Smooth muscle cell (in vitro differentiated cells): Measurements from ENCODE around the gene KCTD8. TPM values are rescaled to one million over a fixed set of nuclear protein-coding genes. Genes with fewer than 3 reads are reported as not detected.

ENCODE experiments used
- DNase-seq: peaks from one replicate; lab custom pipeline; 2025; ENCODE audit not compliant: unreplicated experiment; lab: John Stamatoyannopoulos, UW
- H2AFZ ChIP-seq: fragments of 200-600 bp; sonication (generic); 2 replicates; pipeline ENCODE4 v1.6.0; 2016; ENCODE audit warnings: antibody characterized with exemption, low read depth, mild to moderate bottlenecking
- H3F3A ChIP-seq: fragments of 200-600 bp; sonication (generic); 2 replicates; pipeline ENCODE4 v1.6.0; 2017; ENCODE audit warnings: antibody characterized with exemption, low read depth
- H3K27ac ChIP-seq: fragments of 200-600 bp; sonication (generic); 2 replicates; pipeline ENCODE4 v1.5.1; 2016; ENCODE audit warnings: low read depth, mild to moderate bottlenecking
- H3K27me3 ChIP-seq: fragments of 200-600 bp; sonication (generic); 2 replicates; pipeline ENCODE4 v1.6.1; 2016; ENCODE audit warnings: low read depth, mild to moderate bottlenecking
- H3K36me3 ChIP-seq: fragments of 200-600 bp; sonication (generic); 2 replicates; pipeline ENCODE4 v1.5.1; 2016; ENCODE audit warnings: low read depth
- H3K4me1 ChIP-seq: fragments of 200-600 bp; sonication (generic); 2 replicates; pipeline ENCODE4 v1.5.1; 2016; ENCODE audit warnings: low read depth
- H3K4me2 ChIP-seq: fragments of 200-600 bp; sonication (generic); 2 replicates; pipeline ENCODE4 v1.6.0; 2016; ENCODE audit warnings: mild to moderate bottlenecking
- H3K4me3 ChIP-seq: fragments of 200-600 bp; sonication (generic); 2 replicates; pipeline ENCODE4 v1.5.1; 2016; ENCODE audit warnings: mild to moderate bottlenecking
- H3K79me2 ChIP-seq: fragments of 200-600 bp; sonication (generic); 2 replicates; pipeline ENCODE4 v1.6.0; 2016; ENCODE audit warnings: low read depth, mild to moderate bottlenecking
- H3K9ac ChIP-seq: fragments of 200-600 bp; sonication (generic); 2 replicates; pipeline ENCODE4 v1.6.0; 2016; ENCODE audit warnings: low read depth
- H3K9me3 ChIP-seq: fragments of 200-600 bp; sonication (generic); replicated peaks from 2 replicates; pipeline ENCODE4 v1.5.1; 2016; ENCODE audit warnings: low read depth
- H4K20me1 ChIP-seq: fragments of 200-600 bp; sonication (generic); 2 replicates; pipeline ENCODE4 v1.6.0; 2016; ENCODE audit warnings: low read depth
- CTCF ChIP-seq: fragments of 200-600 bp; sonication (generic); IDR thresholded peaks from 2 replicates; pipeline ENCODE4 v1.5.1; 2017; ENCODE audit warnings: borderline replicate concordance, mild to moderate bottlenecking, antibody characterized with exemption; ENCODE audit not compliant: insufficient read depth, poor library complexity, severe bottlenecking
- WGBS: methylation state at CpG from one replicate; pipeline ENCODE4 v1.1.7; 2016; ENCODE audit warnings: low lambda C conversion rate; 5-methylcytosine and 5-hydroxymethylcytosine counted together
- polyA plus RNA-seq: library from polyadenylated mRNA; unstranded; fragments of >200 nt; fragmentation: Nextera tagmentation; extraction: Ambion mirVana; gene quantifications from 2 replicates; pipeline ENCODE4 v1.2.1, GENCODE V29; 2016
- total RNA-seq: library from RNA; depleted of rRNA; stranded (reverse); fragments of >200 nt; gene quantifications from 2 replicates; pipeline ENCODE4 v1.2.3, GENCODE V29; 2014

Gene KCTD8
- not detected in 2 replicates for total RNA-seq
- polyA plus RNA-seq: not detected in 2 replicates

GRCh38 chr4:44448521-44449461 is at the start of gene KCTD8:
Gene KCTD8 (minus strand): TSS chr4:44448809.
- Histone ChIP-seq H3K4me2 (peak within 1 kb of the TSS; percentile 93), H3K9me3 (no peaks in the 10 kb centered on the region), H3K79me2 (no peaks in the 10 kb centered on the region), H2AFZ (peak within 1 kb of the TSS; percentile 86), H3K27me3 (peaks cover 89% of the 10 kb centered on the region), H3K9ac (no peak within 1 kb of the TSS), H4K20me1 (no peaks in the 10 kb centered on the region), H3F3A (no peaks in the 10 kb centered on the region), H3K27ac (no peak within 1 kb of the TSS), H3K36me3 (no peaks in the 10 kb centered on the region), H3K4me1 (peaks cover 14% of the 10 kb centered on the region), H3K4me3 (peak within 1 kb of the TSS; percentile 60)
- peak; percentile 6 for DNase-seq
- peak; percentile 71 for TF ChIP-seq CTCF
- WGBS: under 1% methylated on average over 70 of the region's 74 CpGs

GRCh38 chr4:44494810-44495701 is 46.4 kb upstream of the KCTD8 start:
- no peaks in the 10 kb centered on the region for H3K36me3 ChIP-seq
- WGBS: 4% methylated on average over 1 of the region's 1 CpG
- no peak overlapping the region for H3K9ac ChIP-seq
- no peaks in the 10 kb centered on the region for H3K9me3 ChIP-seq
- no peaks in the 10 kb centered on the region for H3K27me3 ChIP-seq
- no peaks in the 10 kb centered on the region for H3K79me2 ChIP-seq
- no peak for TF ChIP-seq CTCF
- no peaks in the 10 kb centered on the region for H4K20me1 ChIP-seq
- H3K4me2 ChIP-seq: no peak overlapping the region
- H3K27ac ChIP-seq: no peak overlapping the region
- H3K4me3 ChIP-seq: no peak overlapping the region
- no peaks in the 10 kb centered on the region for H3F3A ChIP-seq
- no peak for DNase-seq
- H2AFZ ChIP-seq: no peak overlapping the region
- no peaks in the 10 kb centered on the region for H3K4me1 ChIP-seq

GRCh38 chr4:44493924-44494323 is 45.3 kb upstream of the KCTD8 start:
- Histone ChIP-seq H4K20me1 (no peaks in the 10 kb centered on the region), H3K36me3 (no peaks in the 10 kb centered on the region), H3K4me2 (no peak overlapping the region), H3K4me1 (no peaks in the 10 kb centered on the region), H2AFZ (no peak overlapping the region), H3K27me3 (no peaks in the 10 kb centered on the region), H3K9me3 (no peaks in the 10 kb centered on the region), H3K79me2 (no peaks in the 10 kb centered on the region), H3K27ac (no peak overlapping the region), H3F3A (no peaks in the 10 kb centered on the region), H3K4me3 (no peak overlapping the region), H3K9ac (no peak overlapping the region)
- 61% methylated on average over 3 of the region's 6 CpGs for WGBS
- TF ChIP-seq CTCF: peak; percentile 42
- no peak for DNase-seq
